COR-L47 (cell line): ENCODE results near the gene EXOC3L2.
"Not testable (repeated sequence)": the region's sequence is repeated elsewhere in the genome, so short reads cannot be mapped to it uniquely, and the experiment has no call there.

Experiments
- DNase-seq: peaks from one replicate; lab custom pipeline; 2025; lab: John Stamatoyannopoulos, UW

The EXOC3L2 gene

GRCh38 chr19:45245334-45245787 is at the start of gene EXOC3L2:
Gene EXOC3L2, minus strand, starts transcription at chr19:45245407. Its CDS starts 6,362 bp downstream, at chr19:45239045.
- no peak for DNase-seq

- DNase-seq = no peak
Observed at GRCh38 chr19:45294291-45295029, 49.3 kb upstream of the EXOC3L2 start.

GRCh38 chr19:45293682-45294081 is 48.5 kb upstream of the EXOC3L2 start:
- DNase-seq = no peak

DNA sequence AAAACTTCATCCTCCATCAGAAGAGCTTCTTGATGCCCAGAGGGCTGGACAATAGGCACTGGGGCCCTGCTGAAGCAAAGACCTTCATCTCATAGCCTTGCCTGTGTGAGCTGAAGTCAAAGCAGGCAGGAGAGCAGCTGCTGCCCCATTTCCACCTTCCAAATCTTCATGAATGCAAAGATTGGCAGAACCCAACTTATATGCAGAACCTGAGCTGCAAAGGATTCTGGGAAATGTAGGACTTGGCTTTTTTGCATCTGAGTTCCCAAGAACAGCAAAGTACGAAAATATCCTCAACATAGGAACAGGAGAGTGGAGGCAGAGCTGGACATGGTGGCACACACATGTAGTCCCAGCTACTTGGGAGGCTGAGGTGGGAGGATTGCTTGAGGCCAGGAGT is 46.6 kb upstream of the EXOC3L2 start:
- no peak for DNase-seq

DNA sequence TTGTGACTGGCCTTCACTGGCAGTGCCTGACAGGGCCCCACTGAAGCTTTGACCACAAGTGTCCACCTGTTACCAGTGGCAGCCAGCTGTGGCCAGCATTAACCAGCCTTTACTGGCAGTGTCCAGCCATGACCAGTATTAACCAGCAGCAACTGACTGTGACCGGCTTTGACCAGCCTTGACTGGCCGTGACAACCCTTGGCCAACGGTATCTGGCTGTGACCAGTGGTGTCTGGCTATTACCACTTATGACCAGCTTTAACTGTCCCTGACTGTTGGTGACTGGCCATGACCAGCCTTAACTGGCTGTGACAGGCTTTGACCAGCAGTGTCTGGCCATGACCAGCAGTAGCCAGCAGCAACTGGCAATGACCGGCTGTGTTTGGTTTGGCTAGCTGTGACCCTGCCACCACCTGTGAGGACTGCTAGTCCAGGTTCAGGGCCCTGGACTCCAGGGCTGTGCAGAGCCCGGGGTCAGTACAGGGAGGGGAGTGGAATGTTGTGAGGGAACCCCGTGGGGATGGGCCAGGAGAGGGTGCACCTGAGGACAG is 45.2 kb upstream of the EXOC3L2 start:
- no peak for DNase-seq

- DNase-seq = no peak
Observed at GRCh38 chr19:45283443-45284033, 38.3 kb upstream of the EXOC3L2 start.

DNA sequence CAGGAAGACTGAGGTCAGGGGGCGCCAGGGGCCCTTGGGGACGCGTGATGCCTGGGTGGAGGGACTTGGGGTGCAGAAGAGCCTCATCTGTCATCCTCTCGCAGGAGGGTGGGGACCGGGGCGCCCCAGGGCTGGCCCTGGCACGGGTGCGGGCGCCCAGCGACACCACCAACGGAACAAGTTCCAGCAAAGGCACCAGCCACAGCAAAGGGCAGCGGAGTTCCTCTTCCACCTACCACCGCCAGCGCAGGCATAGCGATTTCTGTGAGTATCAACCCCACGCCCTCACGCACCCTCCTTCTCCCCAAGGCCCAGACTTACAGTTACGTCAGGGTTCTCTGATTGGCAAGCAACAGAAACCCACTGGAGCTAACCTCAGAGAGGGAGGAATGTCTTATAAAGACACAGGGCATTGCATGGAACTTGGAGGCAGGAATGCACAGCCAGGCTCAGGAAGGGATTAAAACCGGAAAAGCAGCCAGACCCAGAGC is 35.3 kb upstream of the EXOC3L2 start:
- no peak for DNase-seq

DNA sequence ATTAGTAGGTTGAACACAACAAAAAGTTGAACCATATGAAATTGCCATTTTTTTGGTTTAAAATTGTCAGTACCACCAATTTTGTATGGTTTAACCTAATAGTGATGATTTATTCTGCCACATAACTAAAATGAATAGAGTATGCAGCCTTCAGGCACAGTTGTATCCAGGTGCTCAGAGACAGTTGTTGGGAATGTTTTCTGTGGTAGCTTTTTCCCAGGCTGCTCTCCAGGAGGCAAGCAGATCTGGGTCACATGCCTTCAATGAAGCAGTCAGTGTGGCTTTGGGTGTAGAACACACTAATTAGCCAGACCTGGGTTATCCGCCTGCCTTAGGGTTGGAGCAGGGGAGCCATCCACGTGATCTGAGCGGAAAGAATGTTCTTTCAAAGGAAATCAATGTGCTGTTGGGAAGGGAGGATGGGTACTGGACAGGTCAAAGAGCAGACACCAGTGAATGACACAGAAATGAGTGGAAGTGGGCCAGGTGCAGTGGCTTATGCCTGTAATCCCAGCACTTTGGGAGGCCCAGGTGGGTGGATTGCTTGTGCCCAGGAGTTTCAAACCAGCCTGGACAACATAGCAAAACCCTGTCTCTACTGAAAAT is 34.5 kb upstream of the EXOC3L2 start:
- no peak for DNase-seq

DNA sequence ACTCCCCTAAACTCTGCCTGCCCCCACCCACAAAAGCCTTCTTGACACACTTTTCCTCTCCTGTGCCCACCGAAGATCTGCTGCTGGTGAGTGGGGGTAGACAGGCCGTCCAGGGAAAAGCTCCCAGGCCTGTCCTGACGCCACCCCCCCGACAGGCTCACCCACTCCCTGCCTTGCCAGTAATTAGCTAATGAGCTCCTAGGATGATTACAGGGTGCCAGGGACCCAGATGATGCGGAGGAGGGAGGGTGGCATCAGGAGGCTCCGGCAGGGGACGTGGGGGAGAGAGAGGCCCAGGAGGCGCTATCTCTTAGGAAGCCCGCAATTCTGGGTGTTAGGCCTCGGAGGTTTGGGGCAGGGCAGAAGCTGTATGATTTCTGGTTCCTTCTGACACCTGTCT is 32.9 kb upstream of the EXOC3L2 start:
- no peak for DNase-seq

- DNase-seq = peak; percentile 12
Observed at GRCh38 chr19:45276284-45276687, 31.1 kb upstream of the EXOC3L2 start.

- DNase-seq = no peak
Observed at GRCh38 chr19:45275370-45275971, 30.3 kb upstream of the EXOC3L2 start.

- no peak for DNase-seq
Observed at GRCh38 chr19:45273521-45273855, 28.3 kb upstream of the EXOC3L2 start.

GRCh38 chr19:45271735-45272108 is 26.5 kb upstream of the EXOC3L2 start:
- DNase-seq = no peak

GRCh38 chr19:45271098-45271734 is 26.0 kb upstream of the EXOC3L2 start:
- no peak for DNase-seq

DNA sequence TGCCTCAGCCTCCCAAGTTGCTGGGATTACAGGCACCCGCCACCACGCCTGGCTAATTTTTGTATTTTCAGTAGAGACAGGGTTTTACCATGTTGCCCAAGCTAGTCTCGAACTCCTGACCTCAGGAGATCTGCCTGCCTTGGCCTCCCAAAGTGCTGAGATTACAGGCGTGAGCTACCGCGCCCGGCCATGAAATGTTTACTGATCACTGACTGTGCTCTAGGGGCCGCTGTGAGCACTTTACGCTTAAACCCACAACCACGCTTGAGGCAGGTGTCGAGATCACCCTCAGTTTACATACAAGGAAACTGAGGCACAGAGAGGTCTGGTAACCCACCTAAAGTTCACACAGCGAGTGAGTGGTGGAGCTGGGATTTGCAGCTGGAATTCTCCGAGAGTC is 24.7 kb upstream of the EXOC3L2 start:
- DNase-seq = not testable (repeated sequence)

DNA sequence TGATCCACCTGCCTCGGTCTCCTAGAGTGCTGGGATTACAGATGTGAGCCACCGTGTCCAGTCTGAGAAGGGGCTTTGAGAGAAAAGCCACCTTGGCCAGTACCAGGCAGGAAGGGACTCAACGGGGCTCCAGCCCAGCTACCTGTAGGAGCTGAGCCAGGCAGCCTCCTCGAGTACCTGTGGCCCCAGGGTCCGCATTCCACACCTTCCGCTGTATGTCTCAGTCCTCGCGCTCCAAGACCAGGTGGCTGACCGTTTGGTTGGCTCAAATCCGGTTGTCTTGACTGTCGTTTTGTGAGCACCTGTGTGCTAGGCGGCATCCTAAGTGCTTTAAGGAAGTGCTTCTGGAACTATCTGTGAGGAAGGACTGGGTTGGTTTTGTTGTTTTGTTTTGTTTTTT is 22.1 kb upstream of the EXOC3L2 start:
- no peak for DNase-seq

- no peak for DNase-seq
Observed at GRCh38 chr19:45265375-45265774, 20.2 kb upstream of the EXOC3L2 start.

DNA sequence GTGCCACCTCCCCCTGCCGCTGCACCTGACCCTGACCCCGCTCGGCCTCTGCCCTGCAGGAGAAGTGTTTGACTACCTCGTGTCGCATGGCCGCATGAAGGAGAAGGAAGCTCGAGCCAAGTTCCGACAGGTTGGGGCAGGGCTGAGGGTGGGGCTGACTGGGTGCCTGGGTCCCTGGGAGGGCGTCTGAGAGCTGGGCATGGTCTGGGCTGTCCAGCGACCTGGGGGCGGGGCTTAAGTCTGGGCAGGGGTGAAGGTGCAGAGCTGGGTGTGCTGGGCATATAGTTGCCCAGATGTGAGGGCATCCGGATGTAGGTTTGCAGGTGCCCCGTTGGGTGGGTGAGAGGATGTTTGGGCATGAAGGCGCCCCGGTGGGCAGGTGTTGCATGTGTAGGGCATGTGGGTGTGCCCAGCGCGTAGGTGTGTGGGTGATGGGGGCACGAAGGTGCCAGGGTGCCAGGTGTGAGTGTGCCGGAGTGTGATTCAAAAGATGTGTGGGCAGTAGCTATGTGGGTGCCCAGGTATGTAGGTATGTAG is 19.6 kb upstream of the EXOC3L2 start:
- DNase-seq = no peak

DNA sequence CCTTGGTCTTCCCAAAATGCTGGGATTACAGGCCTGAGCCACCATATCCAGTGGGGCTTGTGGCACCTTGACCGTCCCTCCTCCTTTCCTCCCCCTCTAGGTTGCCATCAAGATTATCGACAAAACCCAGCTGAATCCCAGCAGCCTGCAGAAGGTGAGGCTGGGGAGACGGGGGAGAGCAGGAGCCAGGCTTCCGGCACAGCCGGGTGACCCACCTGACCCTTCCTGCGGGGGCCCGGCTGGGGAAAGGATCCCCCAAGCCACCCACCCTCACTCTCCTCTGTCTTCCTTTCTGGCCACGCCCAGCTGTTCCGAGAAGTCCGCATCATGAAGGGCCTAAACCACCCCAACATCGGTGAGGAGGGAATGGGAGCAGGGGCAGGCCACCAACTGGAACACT is 17.8 kb upstream of the EXOC3L2 start:
- no peak for DNase-seq

DNA sequence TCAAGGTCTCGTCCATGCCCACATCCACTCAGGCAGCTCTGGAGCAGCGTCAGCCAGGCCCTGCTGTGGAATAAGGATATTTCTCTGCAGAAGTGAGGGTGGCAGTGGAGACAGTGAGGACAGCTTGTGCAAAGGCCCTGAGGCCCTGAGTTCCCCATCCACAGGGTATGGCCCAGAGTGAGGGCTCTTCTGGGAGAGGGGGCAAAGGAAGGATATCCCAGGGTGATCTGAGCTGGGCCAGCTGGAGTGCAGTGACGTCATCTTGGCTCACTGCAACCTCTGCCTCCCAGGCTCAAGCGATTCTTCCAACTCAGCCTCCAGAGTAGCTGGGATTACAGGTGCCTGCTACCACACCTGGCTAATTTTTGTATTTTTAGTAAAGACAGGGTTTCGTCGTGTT is 17.4 kb upstream of the EXOC3L2 start:
- DNase-seq = no peak

DNA sequence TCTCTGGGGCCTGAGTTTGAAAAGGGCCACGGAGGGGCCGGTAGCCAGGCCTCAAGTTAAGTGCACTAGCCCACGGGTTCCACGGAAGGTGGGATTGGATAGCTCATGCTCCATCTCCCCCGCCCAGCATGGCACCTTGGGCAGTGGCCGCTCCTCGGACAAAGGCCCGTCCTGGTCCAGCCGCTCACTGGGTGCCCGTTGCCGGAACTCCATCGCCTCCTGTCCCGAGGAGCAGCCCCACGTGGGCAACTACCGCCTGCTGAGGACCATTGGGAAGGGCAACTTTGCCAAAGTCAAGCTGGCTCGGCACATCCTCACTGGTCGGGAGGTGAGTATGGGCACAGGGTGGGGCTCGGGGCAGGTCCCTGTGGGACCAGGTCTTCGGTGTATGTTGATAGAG is 13.7 kb upstream of the EXOC3L2 start:
- DNase-seq = no peak

- DNase-seq = no peak
Observed at GRCh38 chr19:45256836-45257235, 11.6 kb upstream of the EXOC3L2 start.
